HCEC 1CT (cell line): ENCODE results near the gene CATSPERE.
"Not testable (repeated sequence)": the region's sequence is repeated elsewhere in the genome, so short reads cannot be mapped to it uniquely, and the experiment has no call there.

Experiments used
- DNase-seq: peaks from one replicate; pipeline ENCODE4 v3.0.0-alpha.2; 2017

The CATSPERE gene

GRCh38 chr1:244639561-244639960 lies 178.5 kb downstream of the CATSPERE start:
- DNase-seq, result no peak

- no peak for DNase-seq
These were observed 179.8 kb downstream of the CATSPERE start for GRCh38 chr1:244640917-244641316.

- DNase-seq, result no peak
These were observed 181.5 kb downstream of the CATSPERE start for GRCh38 chr1:244642526-244642925.

- no peak for DNase-seq
These were observed 181.9 kb downstream of the CATSPERE start for GRCh38 chr1:244642988-244643387.

- DNase-seq, result no peak
These were observed 184.3 kb downstream of the CATSPERE start for GRCh38 chr1:244645414-244645813.

- no peak for DNase-seq
These were observed 184.8 kb downstream of the CATSPERE start for GRCh38 chr1:244645890-244646289.

GRCh38 chr1:244647819-244648218 lies 186.7 kb downstream of the CATSPERE start:
- no peak for DNase-seq

GRCh38 chr1:244651956-244652622 lies 191.0 kb downstream of the CATSPERE start:
- no peak for DNase-seq

- DNase-seq, result peak; percentile 99
These were observed 191.8 kb downstream of the CATSPERE start, which contains the start of gene DESI2 for GRCh38 chr1:244652623-244653438. TSS of gene DESI2 (plus strand) at chr1:244653126. CDS start at chr1:244653314, 188 bp downstream.

- no peak for DNase-seq
These were observed 192.5 kb downstream of the CATSPERE start for GRCh38 chr1:244653439-244654107.

GRCh38 chr1:244654108-244655038 lies 193.3 kb downstream of the CATSPERE start:
- peak; percentile 9 for DNase-seq

- no peak for DNase-seq
These were observed 194.1 kb downstream of the CATSPERE start for GRCh38 chr1:244655186-244655585.

- DNase-seq, result no peak
These were observed 196.3 kb downstream of the CATSPERE start for GRCh38 chr1:244657421-244657820.

GRCh38 chr1:244659694-244660093 lies 198.6 kb downstream of the CATSPERE start:
- DNase-seq, result no peak

GRCh38 chr1:244660595-244660994 lies 199.5 kb downstream of the CATSPERE start:
- DNase-seq, result no peak

GRCh38 chr1:244661569-244662312 lies 200.7 kb downstream of the CATSPERE start:
- not testable (repeated sequence) for DNase-seq

- DNase-seq, result no peak
These were observed 201.5 kb downstream of the CATSPERE start for GRCh38 chr1:244662599-244662998.

GRCh38 chr1:244664353-244664752 lies 203.3 kb downstream of the CATSPERE start:
- no peak for DNase-seq

GRCh38 chr1:244665771-244666217 lies 204.7 kb downstream of the CATSPERE start:
- DNase-seq, result no peak

GRCh38 chr1:244666672-244667418 lies 205.8 kb downstream of the CATSPERE start:
- DNase-seq, result not testable (repeated sequence)

- no peak for DNase-seq
These were observed 206.7 kb downstream of the CATSPERE start for GRCh38 chr1:244667797-244668196.
